ENCODE data around the gene HSD17B11. TPM values are rescaled to one million over a fixed set of nuclear protein-coding genes. Genes with fewer than 3 reads are reported as not detected.
A peak's percentile ranks its signal among the peaks of the same experiment; 100 is the strongest.
"Not testable (repeated sequence)": the region's sequence is repeated elsewhere in the genome, so short reads cannot be mapped to it uniquely, and the experiment has no call there.

HSD17B11 gene
- total RNA-seq, 1 experiment from 2014 or later = 14.0 TPM

GRCh38 chr4:87321888-87322287 is 69.1 kb downstream of the HSD17B11 start:
- no peaks in the 10 kb centered on the region for H3K27me3 Mint-ChIP-seq (ENCODE audit: low read depth)
- ATAC-seq = no peak
- no peaks in the 10 kb centered on the region for H3K36me3 Mint-ChIP-seq
- H3K4me1 Mint-ChIP-seq = no peaks in the 10 kb centered on the region
- H3K4me3 Mint-ChIP-seq = no peak overlapping the region
- POLR2A ChIA-PET = no interaction called here
- CTCF ChIA-PET = interaction anchor here (0.6 kb wide), 1 partner anchor 14 kb away, joined by 3 read pairs; no protein-coding TSS in a partner anchor
- H3K9me3 Mint-ChIP-seq = no peaks in the 10 kb centered on the region
- TF ChIP-seq NR3C1 (CRISPR knock-in tag; conservative IDR thresholded peaks at IDR 0.05; ENCODE audit: low read depth) = no peak
- TF ChIP-seq SMAD4 (CRISPR knock-in tag; IDR thresholded peaks at IDR 0.05) = no peak
- no peak for TF ChIP-seq ZNF121 (CRISPR knock-in tag; IDR thresholded peaks at IDR 0.05)
- TF ChIP-seq ZBTB21 (CRISPR knock-in tag; IDR thresholded peaks at IDR 0.05; ENCODE audit: borderline replicate concordance) = no peak
- TF ChIP-seq, protein P1, sequence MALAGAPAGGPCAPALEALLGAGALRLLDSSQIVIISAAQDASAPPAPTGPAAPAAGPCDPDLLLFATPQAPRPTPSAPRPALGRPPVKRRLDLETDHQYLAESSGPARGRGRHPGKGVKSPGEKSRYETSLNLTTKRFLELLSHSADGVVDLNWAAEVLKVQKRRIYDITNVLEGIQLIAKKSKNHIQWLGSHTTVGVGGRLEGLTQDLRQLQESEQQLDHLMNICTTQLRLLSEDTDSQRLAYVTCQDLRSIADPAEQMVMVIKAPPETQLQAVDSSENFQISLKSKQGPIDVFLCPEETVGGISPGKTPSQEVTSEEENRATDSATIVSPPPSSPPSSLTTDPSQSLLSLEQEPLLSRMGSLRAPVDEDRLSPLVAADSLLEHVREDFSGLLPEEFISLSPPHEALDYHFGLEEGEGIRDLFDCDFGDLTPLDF (CRISPR knock-in tag; IDR thresholded peaks at IDR 0.05) = no peak
- TF ChIP-seq, protein P2, sequence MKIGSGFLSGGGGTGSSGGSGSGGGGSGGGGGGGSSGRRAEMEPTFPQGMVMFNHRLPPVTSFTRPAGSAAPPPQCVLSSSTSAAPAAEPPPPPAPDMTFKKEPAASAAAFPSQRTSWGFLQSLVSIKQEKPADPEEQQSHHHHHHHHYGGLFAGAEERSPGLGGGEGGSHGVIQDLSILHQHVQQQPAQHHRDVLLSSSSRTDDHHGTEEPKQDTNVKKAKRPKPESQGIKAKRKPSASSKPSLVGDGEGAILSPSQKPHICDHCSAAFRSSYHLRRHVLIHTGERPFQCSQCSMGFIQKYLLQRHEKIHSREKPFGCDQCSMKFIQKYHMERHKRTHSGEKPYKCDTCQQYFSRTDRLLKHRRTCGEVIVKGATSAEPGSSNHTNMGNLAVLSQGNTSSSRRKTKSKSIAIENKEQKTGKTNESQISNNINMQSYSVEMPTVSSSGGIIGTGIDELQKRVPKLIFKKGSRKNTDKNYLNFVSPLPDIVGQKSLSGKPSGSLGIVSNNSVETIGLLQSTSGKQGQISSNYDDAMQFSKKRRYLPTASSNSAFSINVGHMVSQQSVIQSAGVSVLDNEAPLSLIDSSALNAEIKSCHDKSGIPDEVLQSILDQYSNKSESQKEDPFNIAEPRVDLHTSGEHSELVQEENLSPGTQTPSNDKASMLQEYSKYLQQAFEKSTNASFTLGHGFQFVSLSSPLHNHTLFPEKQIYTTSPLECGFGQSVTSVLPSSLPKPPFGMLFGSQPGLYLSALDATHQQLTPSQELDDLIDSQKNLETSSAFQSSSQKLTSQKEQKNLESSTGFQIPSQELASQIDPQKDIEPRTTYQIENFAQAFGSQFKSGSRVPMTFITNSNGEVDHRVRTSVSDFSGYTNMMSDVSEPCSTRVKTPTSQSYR (CRISPR knock-in tag; IDR thresholded peaks at IDR 0.05) = no peak
- DNase-seq (ENCODE audit: low spot score) = no peak
- H3K27ac Mint-ChIP-seq = no peak overlapping the region

DNA sequence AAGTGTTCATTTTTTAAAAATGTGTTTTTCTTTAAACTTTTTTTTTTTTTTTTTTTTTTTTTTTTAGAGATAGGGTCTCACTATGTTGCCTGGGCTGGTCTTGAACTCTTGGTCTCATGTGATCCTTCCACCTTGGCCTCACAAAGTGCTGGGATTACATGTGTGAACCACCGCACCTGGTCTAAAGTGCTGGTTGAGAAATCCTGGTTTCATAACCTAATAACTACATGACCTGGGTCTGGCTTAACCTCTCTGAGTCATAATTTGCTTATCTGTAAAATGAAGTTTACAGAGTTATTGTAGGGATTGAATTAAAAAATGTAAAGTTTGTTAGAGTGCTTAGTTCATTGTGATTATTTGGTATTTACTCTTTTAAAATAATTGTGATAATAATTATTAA is 73.5 kb downstream of the HSD17B11 start:
- 0 out of 2 replicates have a peak, but pooled peaks cover 2% of the 10 kb centered on the region for H3K4me1 Mint-ChIP-seq
- H3K27ac Mint-ChIP-seq = no peak overlapping the region
- ATAC-seq = no peak
- H3K4me3 Mint-ChIP-seq = no peak overlapping the region
- TF ChIP-seq GABPB1 (CRISPR knock-in tag; IDR thresholded peaks at IDR 0.05) (0 out of 2 replicates have a peak, but pooled peaks have one; percentile 20), MAX (CRISPR knock-in tag; IDR thresholded peaks at IDR 0.05) (no peak)
- H3K9me3 Mint-ChIP-seq = no peaks in the 10 kb centered on the region
- no peaks in the 10 kb centered on the region for H3K27me3 Mint-ChIP-seq (ENCODE audit: low read depth)
- CTCF ChIA-PET = interaction anchor here (0.6 kb wide), 1 partner anchor 715 kb away, joined by 3 read pairs; no protein-coding TSS in a partner anchor
- DNase-seq (ENCODE audit: low spot score) = no peak
- POLR2A ChIA-PET = no interaction called here
- H3K36me3 Mint-ChIP-seq = no peaks in the 10 kb centered on the region

DNA sequence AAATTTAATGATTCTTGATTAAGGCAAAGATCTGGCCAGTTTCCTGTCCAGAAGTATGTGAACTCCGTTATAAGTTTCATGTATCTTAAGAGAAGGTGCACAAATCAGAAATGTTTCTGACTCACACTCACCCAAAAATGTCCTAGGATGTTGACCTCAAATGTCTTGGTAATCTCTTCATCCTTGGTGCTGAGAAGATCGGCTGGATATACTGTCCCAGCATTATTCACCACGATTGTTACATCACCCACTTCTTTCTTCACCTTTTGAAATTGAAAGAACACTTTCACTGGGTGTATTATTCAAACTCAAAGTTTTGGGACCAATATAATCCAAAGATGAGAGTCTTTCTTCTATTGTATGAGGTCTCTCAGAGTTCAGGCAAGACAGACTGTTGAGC is 74.0 kb downstream of the HSD17B11 start:
- DNase-seq (ENCODE audit: low spot score) = no peak
- Mint-ChIP-seq H3K4me3 (no peak overlapping the region), H3K27me3 (ENCODE audit: low read depth) (no peaks in the 10 kb centered on the region), H3K36me3 (no peaks in the 10 kb centered on the region), H3K27ac (no peak overlapping the region), H3K4me1 (0 out of 2 replicates have a peak, but pooled peaks cover 2% of the 10 kb centered on the region), H3K9me3 (no peaks in the 10 kb centered on the region)
- ChIA-PET POLR2A (no interaction called here), CTCF (interaction anchor here (0.6 kb wide), 1 partner anchor 716 kb away, joined by 3 read pairs; no protein-coding TSS in a partner anchor)
- TF ChIP-seq NFYB (CRISPR knock-in tag; conservative IDR thresholded peaks at IDR 0.05; ENCODE audit: low read depth) (no peak), SMAD4 (CRISPR knock-in tag; IDR thresholded peaks at IDR 0.05) (no peak), SMAD3 (CRISPR knock-in tag; IDR thresholded peaks at IDR 0.05; ENCODE audit: borderline replicate concordance) (no peak), ZNF423 (CRISPR knock-in tag; IDR thresholded peaks at IDR 0.05) (no peak), CBFB (CRISPR knock-in tag; IDR thresholded peaks at IDR 0.05; ENCODE audit: low read depth) (no peak), ESRRA (CRISPR knock-in tag; IDR thresholded peaks at IDR 0.05; ENCODE audit: borderline replicate concordance) (no peak), GABPB1 (CRISPR knock-in tag; IDR thresholded peaks at IDR 0.05) (no peak), ZNF425 (CRISPR knock-in tag; conservative IDR thresholded peaks at IDR 0.05) (no peak), CREB1 (CRISPR knock-in tag; IDR thresholded peaks at IDR 0.05) (no peak), FOXP1 (CRISPR knock-in tag; IDR thresholded peaks at IDR 0.05; ENCODE audit: borderline replicate concordance) (no peak), RELA (CRISPR knock-in tag; IDR thresholded peaks at IDR 0.05; ENCODE audit: borderline replicate concordance) (no peak)
- TF ChIP-seq, protein P3, sequence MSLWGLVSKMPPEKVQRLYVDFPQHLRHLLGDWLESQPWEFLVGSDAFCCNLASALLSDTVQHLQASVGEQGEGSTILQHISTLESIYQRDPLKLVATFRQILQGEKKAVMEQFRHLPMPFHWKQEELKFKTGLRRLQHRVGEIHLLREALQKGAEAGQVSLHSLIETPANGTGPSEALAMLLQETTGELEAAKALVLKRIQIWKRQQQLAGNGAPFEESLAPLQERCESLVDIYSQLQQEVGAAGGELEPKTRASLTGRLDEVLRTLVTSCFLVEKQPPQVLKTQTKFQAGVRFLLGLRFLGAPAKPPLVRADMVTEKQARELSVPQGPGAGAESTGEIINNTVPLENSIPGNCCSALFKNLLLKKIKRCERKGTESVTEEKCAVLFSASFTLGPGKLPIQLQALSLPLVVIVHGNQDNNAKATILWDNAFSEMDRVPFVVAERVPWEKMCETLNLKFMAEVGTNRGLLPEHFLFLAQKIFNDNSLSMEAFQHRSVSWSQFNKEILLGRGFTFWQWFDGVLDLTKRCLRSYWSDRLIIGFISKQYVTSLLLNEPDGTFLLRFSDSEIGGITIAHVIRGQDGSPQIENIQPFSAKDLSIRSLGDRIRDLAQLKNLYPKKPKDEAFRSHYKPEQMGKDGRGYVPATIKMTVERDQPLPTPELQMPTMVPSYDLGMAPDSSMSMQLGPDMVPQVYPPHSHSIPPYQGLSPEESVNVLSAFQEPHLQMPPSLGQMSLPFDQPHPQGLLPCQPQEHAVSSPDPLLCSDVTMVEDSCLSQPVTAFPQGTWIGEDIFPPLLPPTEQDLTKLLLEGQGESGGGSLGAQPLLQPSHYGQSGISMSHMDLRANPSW (CRISPR knock-in tag; conservative IDR thresholded peaks at IDR 0.05; ENCODE audit: low read depth) = no peak
- no peak for ATAC-seq

GRCh38 chr4:87315000-87315399 is 76.0 kb downstream of the HSD17B11 start:
- ATAC-seq; DNase-seq (ENCODE audit: low spot score); H3K27ac Mint-ChIP-seq; H3K4me1 Mint-ChIP-seq; H3K9me3 Mint-ChIP-seq; H3K36me3 Mint-ChIP-seq; CTCF ChIA-PET; H3K27me3 Mint-ChIP-seq (ENCODE audit: low read depth); POLR2A ChIA-PET; H3K4me3 Mint-ChIP-seq: not testable (repeated sequence)
